GM12801 (cell line): Measurements from ENCODE around the gene ADARB2.

ENCODE experiments used
- TF ChIP-seq, protein P1 (sequence below): IDR thresholded peaks from one replicate; pipeline ENCODE4 v1.5.1; 2011; ENCODE audit warnings: control low read depth; ENCODE audit not compliant: insufficient read length; ENCODE audit errors: extremely low read depth

Gene ADARB2

DNA sequence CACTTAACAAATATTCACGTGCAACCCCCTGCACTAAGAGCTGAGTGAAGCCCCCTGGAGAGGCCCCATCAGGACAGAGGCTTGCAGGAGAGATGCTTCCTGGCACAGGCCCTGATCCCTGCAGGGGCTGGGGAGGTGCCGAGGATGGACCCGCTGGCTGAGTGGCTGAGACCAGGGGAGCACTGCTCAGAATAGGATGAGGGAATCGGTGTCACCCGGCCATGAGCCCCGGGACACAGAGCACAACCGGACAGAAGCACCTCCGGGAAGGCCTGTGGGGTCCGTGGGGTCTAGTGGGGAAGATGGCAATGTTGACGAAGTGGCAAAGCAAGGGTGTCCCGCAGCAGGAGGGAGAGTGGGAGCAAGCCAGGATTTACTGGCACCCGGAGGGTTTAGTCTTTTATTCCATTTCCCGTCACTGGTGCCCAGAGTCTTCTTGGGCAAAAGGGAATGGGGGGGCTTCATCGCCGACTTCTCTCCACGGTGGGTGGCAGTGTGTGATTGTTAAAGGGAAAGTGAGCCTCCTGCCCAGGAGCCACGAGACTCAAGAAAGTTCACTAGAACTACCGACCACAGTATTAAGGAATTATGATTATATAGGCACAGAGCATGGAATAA lies 140.7 kb downstream of the ADARB2 start:
- TF ChIP-seq, protein P1, sequence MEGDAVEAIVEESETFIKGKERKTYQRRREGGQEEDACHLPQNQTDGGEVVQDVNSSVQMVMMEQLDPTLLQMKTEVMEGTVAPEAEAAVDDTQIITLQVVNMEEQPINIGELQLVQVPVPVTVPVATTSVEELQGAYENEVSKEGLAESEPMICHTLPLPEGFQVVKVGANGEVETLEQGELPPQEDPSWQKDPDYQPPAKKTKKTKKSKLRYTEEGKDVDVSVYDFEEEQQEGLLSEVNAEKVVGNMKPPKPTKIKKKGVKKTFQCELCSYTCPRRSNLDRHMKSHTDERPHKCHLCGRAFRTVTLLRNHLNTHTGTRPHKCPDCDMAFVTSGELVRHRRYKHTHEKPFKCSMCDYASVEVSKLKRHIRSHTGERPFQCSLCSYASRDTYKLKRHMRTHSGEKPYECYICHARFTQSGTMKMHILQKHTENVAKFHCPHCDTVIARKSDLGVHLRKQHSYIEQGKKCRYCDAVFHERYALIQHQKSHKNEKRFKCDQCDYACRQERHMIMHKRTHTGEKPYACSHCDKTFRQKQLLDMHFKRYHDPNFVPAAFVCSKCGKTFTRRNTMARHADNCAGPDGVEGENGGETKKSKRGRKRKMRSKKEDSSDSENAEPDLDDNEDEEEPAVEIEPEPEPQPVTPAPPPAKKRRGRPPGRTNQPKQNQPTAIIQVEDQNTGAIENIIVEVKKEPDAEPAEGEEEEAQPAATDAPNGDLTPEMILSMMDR, result no peak

DNA sequence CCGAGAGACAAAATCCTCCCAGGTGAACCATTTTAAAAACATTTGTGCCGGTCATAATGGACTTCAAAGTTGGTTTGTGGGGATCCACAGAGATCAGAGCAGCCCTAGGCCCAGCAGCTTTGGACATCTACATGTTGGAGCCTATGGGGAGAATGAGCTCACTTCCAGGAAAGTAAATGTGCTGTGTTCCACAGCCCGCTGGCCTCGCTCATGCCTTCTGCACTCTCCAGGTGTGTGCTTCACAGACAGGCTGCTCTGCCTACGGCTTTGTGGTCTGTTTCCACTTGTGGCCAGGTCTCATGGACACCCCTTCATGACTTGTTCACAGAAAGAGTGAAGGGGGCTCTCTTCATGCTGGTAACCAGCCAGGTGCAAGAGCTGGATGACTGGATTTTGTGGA lies 141.6 kb downstream of the ADARB2 start:
- TF ChIP-seq, protein P1, result no peak

DNA sequence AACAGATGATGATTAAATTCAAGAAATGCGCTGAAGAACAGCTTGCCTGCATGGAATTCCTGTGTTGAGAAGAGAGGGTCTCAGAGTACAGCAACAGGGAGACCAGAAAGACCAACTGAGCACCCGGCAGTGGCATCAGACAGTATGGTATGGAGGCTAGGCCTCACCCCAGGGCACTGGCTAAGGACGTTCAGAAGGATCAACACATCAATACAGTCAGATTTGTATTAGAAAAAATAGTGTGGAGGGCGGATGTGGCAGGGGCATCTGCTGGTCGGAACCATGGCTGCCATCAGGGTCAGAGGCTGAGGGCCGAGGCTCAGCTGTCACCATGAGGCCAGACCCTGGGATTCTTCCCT lies 142.1 kb downstream of the ADARB2 start:
- TF ChIP-seq, protein P1, result no peak

DNA sequence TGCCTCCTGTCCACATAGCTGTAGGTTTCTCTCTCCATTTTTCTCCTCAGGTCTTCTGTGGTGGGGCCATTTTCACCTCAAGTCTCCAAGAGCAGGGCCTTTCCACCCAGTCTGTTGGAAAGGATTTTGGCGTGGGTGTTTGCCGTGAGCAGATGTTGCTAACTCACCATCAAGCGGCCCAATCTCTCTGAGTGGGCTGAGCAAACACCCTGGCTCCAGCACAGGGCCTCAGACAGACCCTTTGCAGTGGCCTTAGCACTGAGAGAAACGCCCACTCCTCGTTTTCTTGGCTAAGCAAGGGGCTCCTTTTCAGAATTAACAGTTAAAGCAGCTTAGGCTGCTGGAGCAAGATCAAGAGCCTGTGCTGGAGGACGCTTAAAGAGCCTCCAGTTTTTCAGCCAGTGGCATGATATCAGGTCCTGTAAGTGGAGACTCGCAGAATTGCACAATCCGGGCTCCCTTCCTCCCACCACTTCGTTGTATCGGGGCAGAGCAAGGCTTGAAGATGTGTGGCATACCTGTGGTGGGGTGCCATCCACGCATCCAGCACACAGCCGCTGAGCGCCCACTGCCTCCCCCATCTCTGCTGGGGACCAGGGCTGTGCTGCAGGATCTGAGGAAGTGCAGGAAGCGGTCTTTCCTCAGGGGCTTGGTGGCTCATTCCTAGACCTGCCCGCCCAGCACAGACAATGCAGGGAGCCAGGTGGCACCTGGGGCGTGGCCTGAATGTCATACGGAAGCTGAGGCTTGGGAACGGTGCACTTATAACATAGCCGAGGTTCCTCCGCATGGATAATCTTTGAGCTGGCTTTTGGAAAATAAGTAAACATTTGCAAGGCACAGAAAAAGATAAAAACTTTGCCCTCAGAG lies 142.7 kb downstream of the ADARB2 start:
- TF ChIP-seq, protein P1, result no peak

DNA sequence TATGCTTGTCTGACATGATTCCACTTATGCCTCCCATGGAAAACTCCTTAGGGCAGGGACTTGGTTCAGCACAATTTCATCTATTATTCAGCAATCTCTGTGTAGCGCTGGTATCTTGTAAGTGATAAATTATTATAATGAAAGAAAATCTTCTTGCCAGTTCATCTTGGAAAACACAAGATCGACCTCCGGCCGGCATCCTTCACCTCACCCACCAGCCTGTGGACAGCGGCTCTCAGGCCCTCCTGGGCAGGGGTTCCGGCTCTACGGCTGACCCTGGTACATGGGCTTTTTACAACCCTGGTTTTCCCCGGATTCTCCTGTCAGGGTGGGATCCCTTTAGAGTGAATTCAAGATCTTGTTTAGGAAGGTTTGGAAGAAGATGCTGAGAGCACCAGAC lies 145.6 kb downstream of the ADARB2 start:
- TF ChIP-seq, protein P1, result no peak

DNA sequence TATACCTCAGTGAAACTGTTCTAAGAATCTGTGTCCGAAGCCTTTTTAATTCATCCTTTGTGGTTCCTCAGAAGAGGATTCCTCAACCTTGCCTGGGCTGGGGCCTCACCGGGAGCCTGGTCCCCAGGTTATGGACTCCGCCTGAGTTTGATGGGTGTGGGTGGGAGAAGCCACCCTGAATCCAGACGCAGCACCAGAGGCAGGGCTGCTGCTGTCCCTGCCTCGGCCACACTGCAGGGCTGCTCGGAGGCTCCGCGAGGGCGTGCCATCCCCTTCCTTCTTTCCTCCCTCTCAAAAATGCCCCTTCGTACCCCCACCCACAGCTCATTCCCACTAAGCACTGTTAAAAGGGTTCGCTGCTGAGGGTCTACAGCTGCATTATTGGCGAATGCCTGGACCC lies 146.3 kb downstream of the ADARB2 start:
- TF ChIP-seq, protein P1, result no peak

DNA sequence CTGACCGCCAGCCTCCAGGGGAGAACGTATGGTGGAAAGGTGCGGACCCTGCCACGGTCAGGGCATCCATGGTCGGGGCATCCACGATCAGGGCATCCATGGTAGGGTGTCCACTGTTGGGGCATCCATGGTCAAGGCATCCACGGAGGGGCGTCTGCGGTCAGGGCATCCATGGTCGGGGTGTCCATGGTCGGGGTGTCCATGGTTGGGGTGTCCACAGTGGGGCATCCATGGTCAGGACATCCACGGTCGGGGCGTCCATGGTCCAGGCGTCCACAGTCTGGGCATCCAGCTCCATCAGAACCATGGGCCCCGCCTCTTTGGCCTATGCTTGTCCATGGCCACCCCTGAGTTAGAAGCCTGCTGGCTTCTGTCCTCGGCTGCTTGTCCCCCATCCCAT lies 148.1 kb downstream of the ADARB2 start:
- TF ChIP-seq, protein P1, result no peak
